HepG2 (cell line): ENCODE results near the gene CACNB4. TPM values are rescaled to one million over a fixed set of nuclear protein-coding genes. Genes with fewer than 3 reads are reported as not detected.

Experiments used
- ARID4A ChIP-seq: sonication (generic); formaldehyde crosslinking; IDR thresholded peaks from 2 replicates; pipeline ENCODE4 v1.5.0; 2020; ENCODE audit warnings: mild to moderate bottlenecking, missing genetic modification reagents, borderline replicate concordance
- CREB1 ChIP-seq, 2 experiments: fragments of 450-650 bp in 1 of 2; IDR thresholded peaks; 2 replicates each; pipeline ENCODE4 v1.6.1; 2016 to 2017; ENCODE audit warnings: control low read depth in 1 of 2, mild to moderate bottlenecking in 1 of 2, missing compliant biosample characterization in 1 of 2, missing genetic modification characterization in 1 of 2
- NFE2L2 ChIP-seq: fragments of 150-350 bp; IDR thresholded peaks from 2 replicates; pipeline ENCODE4 v1.6.1; 2014; ENCODE audit warnings: low read length
- SATB2 ChIP-seq: sonication (generic); formaldehyde crosslinking; IDR thresholded peaks from 2 replicates; pipeline ENCODE4 v1.5.0; 2020; ENCODE audit warnings: missing genetic modification reagents
- SIN3B ChIP-seq: fragments of 150-350 bp; IDR thresholded peaks from 2 replicates; pipeline ENCODE4 v1.6.1; 2014; ENCODE audit warnings: low read length
- STAG1 ChIP-seq: sonication (generic); formaldehyde crosslinking; IDR thresholded peaks from 2 replicates; pipeline ENCODE4 v1.4.0; 2020; ENCODE audit warnings: missing genetic modification reagents
- ZNF121 ChIP-seq: sonication (generic); formaldehyde crosslinking; IDR thresholded peaks from 2 replicates; pipeline ENCODE4 v1.5.0; 2020; ENCODE audit warnings: mild to moderate bottlenecking, missing genetic modification reagents
- ZSCAN12 ChIP-seq: sonication (generic); formaldehyde crosslinking; IDR thresholded peaks from 2 replicates; pipeline ENCODE4 v1.9.0; 2021; ENCODE audit warnings: mild to moderate bottlenecking, missing genetic modification reagents
- polyA plus RNA-seq, 8 experiments: library from polyadenylated mRNA; depleted of rRNA in 3 of 8; stranded (reverse) in 7 of 8; unstranded in 1 of 8; fragments of >200 nt; fragmentation: Illumina TruSeq in 4 of 8; extraction: Trizol in 4 of 8; gene quantifications; 2 replicates each; pipeline versions ENCODE4 v1.2.1 to v1.2.3, GENCODE V29; 2011 to 2016; ENCODE audit warnings: low read depth in 4 of 8, missing spikeins in 1 of 8, mixed read lengths in 1 of 8; ENCODE audit not compliant: insufficient read depth in 1 of 8
- total RNA-seq, 5 experiments: library from RNA; depleted of rRNA; stranded (reverse); fragments of >200 nt; fragmentation: Illumina TruSeq; extraction: Trizol; gene quantifications; 2 replicates each; pipeline ENCODE4 v1.2.3, GENCODE V29; 2016; ENCODE audit warnings: low read depth in 1 of 5
- TF ChIP-seq, protein P1 (sequence below): sonication (generic); formaldehyde crosslinking; IDR thresholded peaks from 2 replicates; pipeline ENCODE4 v1.4.0; 2020; ENCODE audit warnings: missing genetic modification reagents
- TF ChIP-seq, protein P2 (sequence below), 2 experiments: sonication (generic) in 1 of 2; formaldehyde crosslinking in 1 of 2; IDR thresholded peaks; 2 replicates each; pipeline versions ENCODE4 v1.4.0 to v1.6.1; 2016 to 2020; ENCODE audit warnings: borderline replicate concordance in 1 of 2, low read depth in 1 of 2, mild to moderate bottlenecking in 1 of 2, missing genetic modification reagents in 1 of 2

CACNB4 gene
- total and polyA plus RNA-seq, 2 of the 13 experiments (the other 11 are each of a cell fraction or from before 2014, with no cell fraction given): 5.1 to 14.3 TPM

GRCh38 chr2:151891566-151892194 is 207.2 kb downstream of the CACNB4 start (continued):
- TF ChIP-seq, protein P1, sequence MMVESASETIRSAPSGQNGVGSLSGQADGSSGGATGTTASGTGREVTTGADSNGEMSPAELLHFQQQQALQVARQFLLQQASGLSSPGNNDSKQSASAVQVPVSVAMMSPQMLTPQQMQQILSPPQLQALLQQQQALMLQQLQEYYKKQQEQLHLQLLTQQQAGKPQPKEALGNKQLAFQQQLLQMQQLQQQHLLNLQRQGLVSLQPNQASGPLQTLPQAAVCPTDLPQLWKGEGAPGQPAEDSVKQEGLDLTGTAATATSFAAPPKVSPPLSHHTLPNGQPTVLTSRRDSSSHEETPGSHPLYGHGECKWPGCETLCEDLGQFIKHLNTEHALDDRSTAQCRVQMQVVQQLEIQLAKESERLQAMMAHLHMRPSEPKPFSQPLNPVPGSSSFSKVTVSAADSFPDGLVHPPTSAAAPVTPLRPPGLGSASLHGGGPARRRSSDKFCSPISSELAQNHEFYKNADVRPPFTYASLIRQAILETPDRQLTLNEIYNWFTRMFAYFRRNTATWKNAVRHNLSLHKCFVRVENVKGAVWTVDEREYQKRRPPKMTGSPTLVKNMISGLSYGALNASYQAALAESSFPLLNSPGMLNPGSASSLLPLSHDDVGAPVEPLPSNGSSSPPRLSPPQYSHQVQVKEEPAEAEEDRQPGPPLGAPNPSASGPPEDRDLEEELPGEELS (CRISPR knock-in tag): no peak
- TF ChIP-seq SATB2 (CRISPR knock-in tag): no peak
- TF ChIP-seq STAG1 (CRISPR knock-in tag): peak; percentile 63
- TF ChIP-seq, protein P2, sequence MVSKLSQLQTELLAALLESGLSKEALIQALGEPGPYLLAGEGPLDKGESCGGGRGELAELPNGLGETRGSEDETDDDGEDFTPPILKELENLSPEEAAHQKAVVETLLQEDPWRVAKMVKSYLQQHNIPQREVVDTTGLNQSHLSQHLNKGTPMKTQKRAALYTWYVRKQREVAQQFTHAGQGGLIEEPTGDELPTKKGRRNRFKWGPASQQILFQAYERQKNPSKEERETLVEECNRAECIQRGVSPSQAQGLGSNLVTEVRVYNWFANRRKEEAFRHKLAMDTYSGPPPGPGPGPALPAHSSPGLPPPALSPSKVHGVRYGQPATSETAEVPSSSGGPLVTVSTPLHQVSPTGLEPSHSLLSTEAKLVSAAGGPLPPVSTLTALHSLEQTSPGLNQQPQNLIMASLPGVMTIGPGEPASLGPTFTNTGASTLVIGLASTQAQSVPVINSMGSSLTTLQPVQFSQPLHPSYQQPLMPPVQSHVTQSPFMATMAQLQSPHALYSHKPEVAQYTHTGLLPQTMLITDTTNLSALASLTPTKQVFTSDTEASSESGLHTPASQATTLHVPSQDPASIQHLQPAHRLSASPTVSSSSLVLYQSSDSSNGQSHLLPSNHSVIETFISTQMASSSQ (IDR thresholded peaks at IDR 0.05; ENCODE audit: low read depth): no peak
- TF ChIP-seq, protein P2 (CRISPR knock-in tag; IDR thresholded peaks at IDR 0.05; ENCODE audit: borderline replicate concordance): no peak
- no peak for TF ChIP-seq ZNF121
- TF ChIP-seq ZSCAN12: no peak
- TF ChIP-seq ARID4A (CRISPR knock-in tag): no peak
- TF ChIP-seq NFE2L2: no peak
- no peak for TF ChIP-seq SIN3B
- no peak for TF ChIP-seq CREB1 (IDR thresholded peaks at IDR 0.05)
- no peak for TF ChIP-seq CREB1 (CRISPR knock-in tag; IDR thresholded peaks at IDR 0.05)
